Kidney epithelial cell (primary cell): ENCODE data around the gene KITLG. TPM values are rescaled to one million over a fixed set of nuclear protein-coding genes. Genes with fewer than 3 reads are reported as not detected.
A peak's percentile ranks its signal among the peaks of the same experiment; 100 is the strongest.

Experiments used
- DNase-seq: peaks from one replicate; pipeline ENCODE4 v3.0.0-alpha.2; 2010; ENCODE audit warnings: low read depth
- H3K27me3 ChIP-seq: 2 replicates; pipeline ENCODE4 v1.6.0; 2011; ENCODE audit warnings: low read length; ENCODE audit not compliant: control insufficient read depth, insufficient read depth
- H3K36me3 ChIP-seq: 2 replicates; pipeline ENCODE4 v1.5.1; 2011; ENCODE audit warnings: low read length; ENCODE audit not compliant: control insufficient read depth, insufficient read depth
- H3K4me3 ChIP-seq: 2 replicates; pipeline ENCODE4 v1.5.1; 2011; ENCODE audit warnings: low read depth, mild to moderate bottlenecking, control low read depth, low read length
- total RNA-seq: library from RNA; depleted of rRNA; stranded (reverse); fragments of >200 nt; gene quantifications from 2 replicates; pipeline ENCODE4 v1.2.3, GENCODE V29; 2015
- TF ChIP-seq, protein P1 (sequence below): IDR thresholded peaks from 2 replicates; pipeline ENCODE4 v1.5.1; 2011; ENCODE audit warnings: mild to moderate bottlenecking, moderate library complexity, low read length, control low read depth, inconsistent platforms; ENCODE audit not compliant: insufficient read depth, poor library complexity, severe bottlenecking

Gene KITLG
- total RNA-seq, 1 donor from 2014 or later, result 11.5 TPM

DNA sequence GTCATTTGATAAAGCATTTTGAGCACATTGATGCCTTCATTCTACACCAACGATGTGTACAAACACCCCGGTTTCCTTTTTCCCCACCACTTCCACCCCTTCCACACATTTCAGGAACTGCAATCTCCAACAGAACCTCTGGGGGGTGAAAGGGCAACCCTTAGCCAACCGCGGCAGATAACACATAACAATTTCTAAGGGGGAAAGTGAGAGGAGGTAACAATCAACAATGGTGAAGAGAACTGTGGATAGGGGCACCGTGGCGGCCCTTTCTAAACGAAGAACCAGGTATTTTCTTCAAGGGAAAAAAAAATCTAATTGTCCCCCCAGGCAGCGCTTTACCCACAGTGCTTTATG, 1.1 kb downstream of the KITLG start:
- DNase-seq, result no peak
- no peaks in the 10 kb centered on the region for H3K36me3 ChIP-seq
- H3K27me3 ChIP-seq, result no peaks in the 10 kb centered on the region
- H3K4me3 ChIP-seq, result peak overlapping the region; percentile 67
- TF ChIP-seq, protein P1, sequence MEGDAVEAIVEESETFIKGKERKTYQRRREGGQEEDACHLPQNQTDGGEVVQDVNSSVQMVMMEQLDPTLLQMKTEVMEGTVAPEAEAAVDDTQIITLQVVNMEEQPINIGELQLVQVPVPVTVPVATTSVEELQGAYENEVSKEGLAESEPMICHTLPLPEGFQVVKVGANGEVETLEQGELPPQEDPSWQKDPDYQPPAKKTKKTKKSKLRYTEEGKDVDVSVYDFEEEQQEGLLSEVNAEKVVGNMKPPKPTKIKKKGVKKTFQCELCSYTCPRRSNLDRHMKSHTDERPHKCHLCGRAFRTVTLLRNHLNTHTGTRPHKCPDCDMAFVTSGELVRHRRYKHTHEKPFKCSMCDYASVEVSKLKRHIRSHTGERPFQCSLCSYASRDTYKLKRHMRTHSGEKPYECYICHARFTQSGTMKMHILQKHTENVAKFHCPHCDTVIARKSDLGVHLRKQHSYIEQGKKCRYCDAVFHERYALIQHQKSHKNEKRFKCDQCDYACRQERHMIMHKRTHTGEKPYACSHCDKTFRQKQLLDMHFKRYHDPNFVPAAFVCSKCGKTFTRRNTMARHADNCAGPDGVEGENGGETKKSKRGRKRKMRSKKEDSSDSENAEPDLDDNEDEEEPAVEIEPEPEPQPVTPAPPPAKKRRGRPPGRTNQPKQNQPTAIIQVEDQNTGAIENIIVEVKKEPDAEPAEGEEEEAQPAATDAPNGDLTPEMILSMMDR, result peak; percentile 31

DNA sequence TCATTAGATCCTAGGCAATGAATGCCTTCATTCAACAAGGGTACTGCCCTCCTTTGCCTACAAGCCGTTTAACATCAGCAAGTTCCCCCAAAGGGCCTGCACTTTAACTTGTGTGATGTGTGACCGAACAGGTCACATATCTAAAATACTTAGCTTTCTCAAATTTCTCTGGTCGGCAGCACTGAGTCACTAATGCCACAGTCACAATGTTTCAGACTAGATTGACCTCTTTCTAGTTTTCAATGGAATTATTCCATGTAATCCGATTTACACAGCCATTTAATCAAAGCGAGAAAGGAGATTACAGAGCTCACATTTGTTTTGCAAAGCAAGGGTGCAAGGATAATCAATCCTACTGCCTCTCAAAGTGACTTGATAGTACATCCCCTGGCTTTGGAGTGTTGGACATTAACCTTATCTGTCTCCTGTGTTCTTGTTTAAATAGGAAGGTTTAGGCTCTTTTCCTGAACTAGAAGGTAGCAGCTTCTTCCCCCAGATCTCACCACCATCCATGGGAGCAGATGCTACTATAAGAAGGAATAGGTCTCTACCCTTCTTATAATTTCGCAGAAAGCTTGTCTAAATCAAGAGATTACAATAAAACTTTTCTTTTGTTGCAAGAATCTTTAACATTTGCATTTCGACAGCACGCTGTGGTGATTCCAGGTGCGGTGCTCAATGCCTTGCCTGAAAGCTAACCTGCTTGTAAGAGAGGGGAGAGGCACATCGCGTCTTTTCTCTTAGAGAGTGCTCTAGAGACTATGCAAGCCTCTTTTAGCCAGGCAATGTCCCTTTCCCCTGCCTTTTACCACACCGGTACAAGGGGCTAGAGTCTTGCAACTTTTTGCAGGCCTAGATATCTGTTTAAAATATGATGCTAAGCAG, 1.8 kb downstream of the KITLG start:
- DNase-seq, result no peak
- TF ChIP-seq, protein P1, result no peak
- H3K4me3 ChIP-seq, result peak overlapping the region; percentile 67
- no peaks in the 10 kb centered on the region for H3K36me3 ChIP-seq
- no peaks in the 10 kb centered on the region for H3K27me3 ChIP-seq

DNA sequence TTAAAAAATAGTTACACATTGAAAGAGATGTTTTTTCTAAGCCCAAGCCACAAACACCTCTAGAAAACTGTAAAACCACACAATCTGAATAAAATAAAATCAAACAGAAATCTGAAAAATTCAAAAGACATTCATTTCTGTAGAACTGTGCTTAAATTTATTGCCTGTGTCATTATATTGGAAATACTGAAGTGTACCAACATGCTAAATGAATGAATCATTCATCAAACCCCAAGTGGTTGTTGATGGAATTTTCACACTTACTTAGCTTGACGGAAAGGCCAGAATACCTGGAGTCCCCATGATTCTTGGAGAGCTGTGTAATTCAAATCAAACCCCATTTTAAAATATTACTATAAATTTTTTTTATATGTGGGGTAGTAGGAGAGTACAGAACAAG, 2.7 kb downstream of the KITLG start:
- DNase-seq, result no peak
- H3K4me3 ChIP-seq, result peak overlapping the region; percentile 67
- H3K36me3 ChIP-seq, result no peaks in the 10 kb centered on the region
- H3K27me3 ChIP-seq, result no peaks in the 10 kb centered on the region
- TF ChIP-seq, protein P1, result peak; percentile 21

DNA sequence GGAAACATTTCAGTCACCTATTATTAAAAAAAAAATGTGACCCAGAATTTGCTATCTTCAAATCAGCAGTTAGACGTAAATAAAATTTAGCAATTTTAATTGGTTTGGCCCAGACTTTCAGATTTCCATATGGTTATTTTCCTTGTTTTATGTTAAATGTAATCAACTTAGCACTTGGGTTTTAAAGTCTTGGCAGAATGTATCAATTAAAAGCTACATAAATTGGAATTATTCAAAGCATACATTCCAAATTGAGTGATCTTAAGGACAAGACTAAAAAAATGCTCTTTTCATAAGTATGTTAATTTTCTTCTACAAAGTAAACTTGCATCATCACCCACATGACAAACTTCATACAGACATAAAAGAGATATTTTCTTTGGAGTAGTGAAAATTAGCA, 3.4 kb downstream of the KITLG start:
- Histone ChIP-seq H3K27me3 (no peaks in the 10 kb centered on the region), H3K4me3 (peak overlapping the region; percentile 39), H3K36me3 (no peaks in the 10 kb centered on the region)
- TF ChIP-seq, protein P1, result no peak
- DNase-seq, result no peak

DNA sequence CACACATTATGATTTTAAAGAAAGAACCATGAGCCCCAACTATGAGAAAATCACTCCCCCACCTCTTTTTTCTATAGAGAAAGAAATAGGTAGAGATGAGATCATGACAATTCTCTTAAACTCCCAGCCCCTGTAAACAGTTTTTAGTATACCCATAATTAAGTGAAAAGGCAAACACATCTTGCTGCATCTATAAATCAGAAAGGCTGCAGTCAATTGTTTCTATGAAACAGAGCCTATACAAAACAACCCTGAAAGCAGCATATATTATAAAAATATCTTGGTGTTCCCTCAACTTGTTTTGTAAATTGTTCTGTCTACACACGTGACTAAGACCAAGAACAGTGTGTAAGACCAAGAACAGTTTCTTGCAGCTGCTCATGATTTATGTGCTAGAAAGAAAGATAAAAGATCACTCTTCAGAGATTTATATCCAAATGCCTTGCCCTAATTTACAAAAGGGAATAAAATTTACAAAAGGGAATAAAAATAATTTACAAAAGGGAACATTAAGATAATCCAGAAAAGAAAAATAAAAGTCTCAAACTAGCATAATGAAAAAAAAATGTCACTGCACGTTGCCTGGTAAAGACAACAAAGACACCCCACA, 4.8 kb downstream of the KITLG start:
- TF ChIP-seq, protein P1, result no peak
- Histone ChIP-seq H3K27me3 (no peaks in the 10 kb centered on the region), H3K36me3 (no peaks in the 10 kb centered on the region), H3K4me3 (peak overlapping the region; percentile 2)
- DNase-seq, result no peak
